ENCODE measurements around the gene LRRK1.

LRRK1 gene

DNA sequence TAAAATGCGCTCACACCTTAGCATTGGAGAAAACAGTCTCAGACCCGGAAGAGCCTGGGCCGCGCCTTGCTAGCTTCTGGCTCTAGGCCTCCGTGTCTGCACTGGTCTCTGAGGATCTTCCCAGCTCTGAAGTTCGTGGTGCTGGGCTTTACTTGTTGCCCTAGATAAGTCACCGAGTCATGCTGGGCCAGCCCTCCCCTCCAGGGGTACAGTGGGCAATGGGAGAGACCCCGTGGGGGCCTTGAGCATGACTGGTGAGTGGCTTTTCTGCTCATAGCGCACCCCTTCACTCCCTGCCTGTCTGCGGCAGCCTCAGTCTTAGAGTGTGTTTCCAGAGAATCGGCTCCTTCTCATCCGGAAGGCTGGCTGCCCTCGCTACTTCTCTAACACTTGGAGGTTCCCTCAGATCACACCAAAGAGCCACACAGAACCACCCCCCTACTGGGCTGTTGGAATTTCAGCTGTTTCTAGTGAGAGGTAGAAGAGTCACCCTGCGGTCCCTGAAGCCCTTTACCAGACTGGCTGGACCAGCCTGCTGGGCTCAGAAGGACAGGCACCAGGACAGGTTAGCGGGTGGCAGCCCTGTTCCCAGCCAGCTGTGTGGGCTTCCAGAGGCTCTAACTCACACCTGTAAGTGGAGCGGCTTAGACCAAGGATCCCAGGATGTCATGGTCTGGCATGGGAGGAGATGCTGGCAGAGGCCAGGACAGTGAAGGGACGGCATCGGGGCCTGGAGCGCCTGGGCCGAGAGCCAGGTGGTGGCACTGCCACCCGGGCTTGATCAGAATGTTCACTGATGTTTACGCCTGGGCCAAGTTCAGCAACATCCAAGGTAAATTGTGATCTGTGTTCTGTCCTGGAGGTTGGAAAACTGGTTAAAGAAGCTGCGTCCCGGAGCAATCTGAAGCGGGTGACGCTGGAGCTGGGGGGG lies 21.7 kb upstream of the LRRK1 start:
- in situ Hi-C loops (cut with MboI; ENCODE audit: low pct_unique_long_range_greater_than_20kb, low sequenced_read_pairs, unreplicated experiment), result no loop called here
- no peak for DNase-seq (ENCODE audit: low spot score)
- TF ChIP-seq, protein P1, sequence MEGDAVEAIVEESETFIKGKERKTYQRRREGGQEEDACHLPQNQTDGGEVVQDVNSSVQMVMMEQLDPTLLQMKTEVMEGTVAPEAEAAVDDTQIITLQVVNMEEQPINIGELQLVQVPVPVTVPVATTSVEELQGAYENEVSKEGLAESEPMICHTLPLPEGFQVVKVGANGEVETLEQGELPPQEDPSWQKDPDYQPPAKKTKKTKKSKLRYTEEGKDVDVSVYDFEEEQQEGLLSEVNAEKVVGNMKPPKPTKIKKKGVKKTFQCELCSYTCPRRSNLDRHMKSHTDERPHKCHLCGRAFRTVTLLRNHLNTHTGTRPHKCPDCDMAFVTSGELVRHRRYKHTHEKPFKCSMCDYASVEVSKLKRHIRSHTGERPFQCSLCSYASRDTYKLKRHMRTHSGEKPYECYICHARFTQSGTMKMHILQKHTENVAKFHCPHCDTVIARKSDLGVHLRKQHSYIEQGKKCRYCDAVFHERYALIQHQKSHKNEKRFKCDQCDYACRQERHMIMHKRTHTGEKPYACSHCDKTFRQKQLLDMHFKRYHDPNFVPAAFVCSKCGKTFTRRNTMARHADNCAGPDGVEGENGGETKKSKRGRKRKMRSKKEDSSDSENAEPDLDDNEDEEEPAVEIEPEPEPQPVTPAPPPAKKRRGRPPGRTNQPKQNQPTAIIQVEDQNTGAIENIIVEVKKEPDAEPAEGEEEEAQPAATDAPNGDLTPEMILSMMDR (IDR thresholded peaks at IDR 0.05; ENCODE audit: extremely low read depth, insufficient read depth, missing control alignments), result no peak

DNA sequence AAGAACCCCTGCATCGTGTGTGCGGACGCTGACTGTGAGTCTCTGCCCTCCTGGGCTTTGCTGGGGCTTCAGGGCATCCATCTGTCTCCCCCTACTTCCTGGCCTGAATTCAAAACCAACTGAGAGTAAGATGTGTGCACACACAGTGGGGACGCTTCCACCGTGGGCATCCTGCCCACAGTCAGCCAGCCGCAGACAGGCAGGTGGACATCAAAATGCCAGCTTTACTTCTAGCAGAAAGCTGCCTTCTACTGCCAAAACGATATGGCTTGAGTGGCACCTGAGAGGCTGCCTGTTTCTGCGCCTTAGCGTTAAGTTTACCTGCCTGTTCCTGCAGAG lies 21.0 kb upstream of the LRRK1 start:
- TF ChIP-seq, protein P1 (IDR thresholded peaks at IDR 0.05; ENCODE audit: extremely low read depth, insufficient read depth, missing control alignments), result no peak
- in situ Hi-C loops (cut with MboI; ENCODE audit: low pct_unique_long_range_greater_than_20kb, low sequenced_read_pairs, unreplicated experiment), result no loop called here
- no peak for DNase-seq (ENCODE audit: low spot score)

DNA sequence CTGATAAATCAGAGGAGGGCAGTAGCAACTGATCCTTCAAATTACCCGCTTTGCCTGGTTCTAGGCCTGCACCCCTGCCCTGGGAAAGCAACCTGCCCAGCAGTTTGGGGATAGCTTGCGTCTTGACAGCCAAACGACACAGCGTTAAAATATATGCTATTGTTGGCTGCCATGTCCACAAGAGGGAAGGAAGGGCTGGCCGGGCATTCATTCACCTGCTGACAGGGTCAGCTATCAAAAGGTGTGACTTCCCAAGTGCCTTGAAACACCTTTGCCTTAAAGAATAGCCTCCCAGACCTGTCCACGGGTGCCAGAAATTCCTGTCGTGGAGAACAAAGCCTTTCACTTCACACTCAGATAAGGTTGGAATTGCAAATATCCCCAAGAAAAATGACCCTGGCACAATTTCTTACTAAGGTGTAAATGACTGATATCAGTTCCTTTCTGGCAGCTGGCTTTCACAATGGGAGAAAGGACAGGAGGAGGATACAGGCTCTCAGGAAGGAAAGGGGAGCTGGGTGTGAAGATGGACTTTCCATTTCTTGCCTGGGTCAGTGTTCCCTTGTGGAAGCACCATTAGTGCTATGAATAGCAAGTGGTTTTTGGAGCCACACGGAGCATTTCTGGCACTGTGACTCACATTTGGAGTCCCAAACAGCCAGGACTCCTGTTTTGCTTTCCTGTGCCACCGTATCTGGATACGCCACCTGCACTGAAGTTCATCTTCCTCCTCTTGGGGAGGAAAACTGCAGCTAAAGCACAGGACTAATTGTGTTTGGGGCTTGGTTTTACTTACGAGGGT lies 20.3 kb upstream of the LRRK1 start:
- no peak for DNase-seq (ENCODE audit: low spot score)
- TF ChIP-seq, protein P1 (IDR thresholded peaks at IDR 0.05; ENCODE audit: extremely low read depth, insufficient read depth, missing control alignments), result no peak
- in situ Hi-C loops (cut with MboI; ENCODE audit: low pct_unique_long_range_greater_than_20kb, low sequenced_read_pairs, unreplicated experiment), result no loop called here

GRCh38 chr15:100899601-100900000 lies 19.6 kb upstream of the LRRK1 start:
- in situ Hi-C loops (cut with MboI; ENCODE audit: low pct_unique_long_range_greater_than_20kb, low sequenced_read_pairs, unreplicated experiment), result no loop called here
- DNase-seq (ENCODE audit: low spot score), result no peak

GRCh38 chr15:100900136-100900794 lies 18.9 kb upstream of the LRRK1 start:
- TF ChIP-seq, protein P1 (IDR thresholded peaks at IDR 0.05; ENCODE audit: extremely low read depth, insufficient read depth, missing control alignments), result no peak
- in situ Hi-C loops (cut with MboI; ENCODE audit: low pct_unique_long_range_greater_than_20kb, low sequenced_read_pairs, unreplicated experiment), result loop anchor here (25.0 kb wide), 2 partner anchors 263 to 362 kb away; partner anchors contain the start of gene CHSY1

More at GRCh38 chr15:100899601-100900000, 19.6 kb upstream of the LRRK1 start:
- TF ChIP-seq, protein P1 (IDR thresholded peaks at IDR 0.05; ENCODE audit: extremely low read depth, insufficient read depth, missing control alignments), result no peak

GRCh38 chr15:100900795-100901169 lies 18.4 kb upstream of the LRRK1 start:
- TF ChIP-seq, protein P1 (IDR thresholded peaks at IDR 0.05; ENCODE audit: extremely low read depth, insufficient read depth, missing control alignments), result no peak
- in situ Hi-C loops (cut with MboI; ENCODE audit: low pct_unique_long_range_greater_than_20kb, low sequenced_read_pairs, unreplicated experiment), result loop anchor here (25.0 kb wide), 2 partner anchors 263 to 362 kb away; partner anchors contain the start of gene CHSY1

More at GRCh38 chr15:100900136-100900794, 18.9 kb upstream of the LRRK1 start:
- no peak for DNase-seq (ENCODE audit: low spot score)

More at GRCh38 chr15:100900795-100901169, 18.4 kb upstream of the LRRK1 start:
- no peak for DNase-seq (ENCODE audit: low spot score)
